Inflammatory macrophage (primary cell): ENCODE results near the gene PEX16.
"Not testable (repeated sequence)": the region's sequence is repeated elsewhere in the genome, so short reads cannot be mapped to it uniquely, and the experiment has no call there.

ENCODE experiments used
- DNase-seq, 2 donors: peaks; one replicate each; pipeline ENCODE4 v3.0.0-alpha.2; 2020 to 2022

The PEX16 gene

GRCh38 chr11:45918331-45918941 is 759 bp upstream of the PEX16 start:
- peak; percentile 69 to 73 for DNase-seq

GRCh38 chr11:45917286-45917622 is 423 bp downstream of the PEX16 start:
- no peak for DNase-seq

- DNase-seq = no peak
Measured at GRCh38 chr11:45915446-45915845, 2.2 kb downstream of the PEX16 start.

- no peak for DNase-seq
Measured at GRCh38 chr11:45913942-45914635, 3.6 kb downstream of the PEX16 start.

- DNase-seq = no peak
Measured at GRCh38 chr11:45913514-45913913, 4.2 kb downstream of the PEX16 start.

GRCh38 chr11:45910623-45911022 is 7.1 kb downstream of the PEX16 start:
- DNase-seq = no peak

- no peak for DNase-seq
Measured at GRCh38 chr11:45909594-45910475, 7.8 kb downstream of the PEX16 start.

GRCh38 chr11:45907911-45908370 is 9.7 kb downstream of the PEX16 start:
- no peak for DNase-seq

- no peak for DNase-seq
Measured at GRCh38 chr11:45906965-45907611, 10.6 kb downstream of the PEX16 start, which contains the start of gene FREY1. FREY1 (minus strand) TSS chr11:45907271; CDS start chr11:45907245, 26 bp downstream.

- no peak for DNase-seq
Measured at GRCh38 chr11:45906096-45906682, 11.5 kb downstream of the PEX16 start.

- DNase-seq = not testable (repeated sequence)
Measured at GRCh38 chr11:45905576-45905975, 12.1 kb downstream of the PEX16 start.

GRCh38 chr11:45905095-45905494 is 12.6 kb downstream of the PEX16 start:
- DNase-seq = no peak

GRCh38 chr11:45904309-45904915 is 13.3 kb downstream of the PEX16 start:
- no peak for DNase-seq

GRCh38 chr11:45902452-45903380 is 15.0 kb downstream of the PEX16 start:
- no peak for DNase-seq

GRCh38 chr11:45901626-45902025 is 16.1 kb downstream of the PEX16 start:
- no peak for DNase-seq

- no peak for DNase-seq
Measured at GRCh38 chr11:45900916-45901617, 16.6 kb downstream of the PEX16 start.

GRCh38 chr11:45900175-45900800 is 17.4 kb downstream of the PEX16 start:
- not testable (repeated sequence) for DNase-seq

GRCh38 chr11:45899448-45900174 is 18.1 kb downstream of the PEX16 start:
- peak; percentile 37 to 55 for DNase-seq

- no peak for DNase-seq
Measured at GRCh38 chr11:45899086-45899447, 18.6 kb downstream of the PEX16 start.
